Ishikawa (cell line): ENCODE results near the gene HSF4.

ENCODE experiments used
- CEBPB ChIP-seq: IDR thresholded peaks from 2 replicates; pipeline ENCODE4 v1.6.1; 2012
- CREB1 ChIP-seq: IDR thresholded peaks from 2 replicates; pipeline ENCODE4 v1.6.1; 2012; ENCODE audit warnings: low read depth
- EGR1 ChIP-seq: IDR thresholded peaks from 2 replicates; pipeline ENCODE4 v1.6.1; 2012
- EP300 ChIP-seq: IDR thresholded peaks from 2 replicates; pipeline ENCODE4 v1.6.1; 2012; ENCODE audit warnings: borderline replicate concordance
- FOXM1 ChIP-seq: IDR thresholded peaks from 2 replicates; pipeline ENCODE4 v1.6.1; 2012; ENCODE audit warnings: low read depth, borderline replicate concordance
- NFIC ChIP-seq: IDR thresholded peaks from 2 replicates; pipeline ENCODE4 v1.6.1; 2012
- RAD21 ChIP-seq: IDR thresholded peaks from 2 replicates; pipeline ENCODE4 v1.6.1; 2012; ENCODE audit warnings: low read depth
- TAF1 ChIP-seq: IDR thresholded peaks from 2 replicates; pipeline ENCODE4 v1.6.1; 2012; ENCODE audit warnings: low read depth, mild to moderate bottlenecking
- TCF12 ChIP-seq: IDR thresholded peaks from 2 replicates; pipeline ENCODE4 v1.6.1; 2012; ENCODE audit warnings: low read depth
- TEAD4 ChIP-seq: IDR thresholded peaks from 2 replicates; pipeline ENCODE4 v1.6.1; 2012
- YY1 ChIP-seq: IDR thresholded peaks from 2 replicates; pipeline ENCODE4 v1.6.1; 2012; ENCODE audit warnings: low read depth
- ZBTB7A ChIP-seq: IDR thresholded peaks from 2 replicates; pipeline ENCODE4 v1.6.1; 2012; ENCODE audit warnings: low read depth
- TF ChIP-seq, protein P1 (sequence below): IDR thresholded peaks from 2 replicates; pipeline ENCODE4 v1.6.1; 2012
- TF ChIP-seq, protein P2 (sequence below): IDR thresholded peaks from 2 replicates; pipeline ENCODE4 v1.6.1; 2012; ENCODE audit warnings: low read depth, mild to moderate bottlenecking
- TF ChIP-seq, protein P3 (sequence below): IDR thresholded peaks from 2 replicates; pipeline ENCODE4 v1.6.1; 2012

HSF4 gene

DNA sequence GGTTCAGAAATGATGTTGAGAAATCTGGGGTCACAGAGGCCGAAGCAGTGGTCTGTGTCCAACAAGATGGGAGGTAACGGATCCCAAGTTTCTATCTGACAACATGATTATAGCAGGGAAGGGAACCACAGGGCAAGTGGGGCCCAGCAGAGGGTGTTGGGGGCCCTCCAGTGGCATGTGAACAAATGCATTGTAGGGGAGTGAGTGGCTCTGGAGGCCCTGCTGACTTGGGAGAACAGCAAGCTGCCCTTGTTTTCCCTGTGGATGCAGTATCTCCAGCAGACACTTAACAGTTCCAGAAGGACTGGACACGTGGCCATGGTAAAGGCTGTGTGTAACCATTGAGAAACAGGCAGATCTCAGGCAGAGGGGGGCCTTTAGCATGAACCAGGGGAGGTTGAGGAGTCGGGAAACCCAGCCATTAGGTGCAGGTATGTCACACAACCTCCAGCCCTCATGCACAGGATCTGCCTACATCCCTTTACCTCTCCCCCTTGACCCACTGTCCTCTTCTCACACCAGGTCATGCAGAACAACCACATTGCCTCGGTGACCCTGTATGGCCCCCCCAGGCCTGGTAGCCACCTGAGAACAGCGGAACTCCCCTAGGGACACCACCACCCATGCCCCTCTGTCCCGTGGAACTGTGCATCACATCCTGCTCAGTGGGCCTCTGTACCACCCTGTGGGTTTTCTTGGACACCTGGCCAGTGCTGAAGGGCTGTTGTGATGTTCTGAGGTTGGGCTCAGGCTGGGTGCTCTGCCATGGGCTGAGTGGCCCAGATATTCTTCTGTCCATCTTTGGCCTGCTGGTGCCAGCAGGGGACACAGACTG is 17.8 kb upstream of the HSF4 start:
- TF ChIP-seq RAD21 (no peak; the same call in 1 of the 2 replicates), YY1 (no peak), CEBPB (no peak), TCF12 (no peak), EP300 (no peak), TAF1 (no peak), TEAD4 (no peak), ZBTB7A (no peak), FOXM1 (no peak), NFIC (no peak), CREB1 (no peak), EGR1 (no peak)
- TF ChIP-seq, protein P1, sequence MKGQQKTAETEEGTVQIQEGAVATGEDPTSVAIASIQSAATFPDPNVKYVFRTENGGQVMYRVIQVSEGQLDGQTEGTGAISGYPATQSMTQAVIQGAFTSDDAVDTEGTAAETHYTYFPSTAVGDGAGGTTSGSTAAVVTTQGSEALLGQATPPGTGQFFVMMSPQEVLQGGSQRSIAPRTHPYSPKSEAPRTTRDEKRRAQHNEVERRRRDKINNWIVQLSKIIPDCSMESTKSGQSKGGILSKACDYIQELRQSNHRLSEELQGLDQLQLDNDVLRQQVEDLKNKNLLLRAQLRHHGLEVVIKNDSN, result no peak
- TF ChIP-seq, protein P2, sequence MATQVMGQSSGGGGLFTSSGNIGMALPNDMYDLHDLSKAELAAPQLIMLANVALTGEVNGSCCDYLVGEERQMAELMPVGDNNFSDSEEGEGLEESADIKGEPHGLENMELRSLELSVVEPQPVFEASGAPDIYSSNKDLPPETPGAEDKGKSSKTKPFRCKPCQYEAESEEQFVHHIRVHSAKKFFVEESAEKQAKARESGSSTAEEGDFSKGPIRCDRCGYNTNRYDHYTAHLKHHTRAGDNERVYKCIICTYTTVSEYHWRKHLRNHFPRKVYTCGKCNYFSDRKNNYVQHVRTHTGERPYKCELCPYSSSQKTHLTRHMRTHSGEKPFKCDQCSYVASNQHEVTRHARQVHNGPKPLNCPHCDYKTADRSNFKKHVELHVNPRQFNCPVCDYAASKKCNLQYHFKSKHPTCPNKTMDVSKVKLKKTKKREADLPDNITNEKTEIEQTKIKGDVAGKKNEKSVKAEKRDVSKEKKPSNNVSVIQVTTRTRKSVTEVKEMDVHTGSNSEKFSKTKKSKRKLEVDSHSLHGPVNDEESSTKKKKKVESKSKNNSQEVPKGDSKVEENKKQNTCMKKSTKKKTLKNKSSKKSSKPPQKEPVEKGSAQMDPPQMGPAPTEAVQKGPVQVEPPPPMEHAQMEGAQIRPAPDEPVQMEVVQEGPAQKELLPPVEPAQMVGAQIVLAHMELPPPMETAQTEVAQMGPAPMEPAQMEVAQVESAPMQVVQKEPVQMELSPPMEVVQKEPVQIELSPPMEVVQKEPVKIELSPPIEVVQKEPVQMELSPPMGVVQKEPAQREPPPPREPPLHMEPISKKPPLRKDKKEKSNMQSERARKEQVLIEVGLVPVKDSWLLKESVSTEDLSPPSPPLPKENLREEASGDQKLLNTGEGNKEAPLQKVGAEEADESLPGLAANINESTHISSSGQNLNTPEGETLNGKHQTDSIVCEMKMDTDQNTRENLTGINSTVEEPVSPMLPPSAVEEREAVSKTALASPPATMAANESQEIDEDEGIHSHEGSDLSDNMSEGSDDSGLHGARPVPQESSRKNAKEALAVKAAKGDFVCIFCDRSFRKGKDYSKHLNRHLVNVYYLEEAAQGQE, result no peak
- TF ChIP-seq, protein P3, sequence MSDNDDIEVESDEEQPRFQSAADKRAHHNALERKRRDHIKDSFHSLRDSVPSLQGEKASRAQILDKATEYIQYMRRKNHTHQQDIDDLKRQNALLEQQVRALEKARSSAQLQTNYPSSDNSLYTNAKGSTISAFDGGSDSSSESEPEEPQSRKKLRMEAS, result no peak

DNA sequence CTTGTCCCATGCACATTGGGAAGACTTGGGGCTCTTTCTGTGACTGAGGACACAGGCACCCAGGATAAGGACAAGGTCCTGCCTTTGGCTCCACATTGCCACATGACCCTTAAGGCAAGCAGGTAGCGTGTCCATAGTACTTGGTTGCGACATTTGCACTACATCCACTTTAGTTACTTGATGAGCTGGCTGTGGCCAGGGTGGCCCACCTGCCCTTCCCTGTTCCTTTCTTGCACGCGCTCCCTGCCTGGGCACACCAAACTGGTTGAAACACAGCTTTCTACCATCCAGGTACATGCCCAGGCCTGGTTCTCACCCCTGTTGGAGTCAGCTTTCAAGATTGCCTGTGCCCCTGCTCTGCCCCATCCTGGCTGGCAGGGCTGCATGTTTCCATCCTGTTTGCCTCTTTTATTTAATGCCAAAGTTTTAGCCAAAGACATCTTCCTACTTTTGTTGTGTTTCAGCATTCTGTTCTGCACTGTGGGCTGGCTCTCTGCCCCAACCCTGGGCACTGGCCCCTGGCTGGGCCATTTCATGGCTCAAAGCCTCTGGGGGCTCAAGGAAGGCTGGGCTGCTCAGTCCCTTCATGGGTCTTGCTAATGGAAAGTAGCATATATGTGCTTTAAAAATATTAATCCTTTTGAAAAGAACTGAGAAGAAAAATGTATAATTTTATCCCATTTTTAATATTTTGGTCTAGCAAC is 17.0 kb upstream of the HSF4 start:
- no peak for TF ChIP-seq CREB1
- no peak for TF ChIP-seq TCF12
- no peak for TF ChIP-seq EP300
- no peak for TF ChIP-seq FOXM1
- TF ChIP-seq, protein P2, result no peak
- no peak for TF ChIP-seq NFIC
- no peak for TF ChIP-seq YY1

DNA sequence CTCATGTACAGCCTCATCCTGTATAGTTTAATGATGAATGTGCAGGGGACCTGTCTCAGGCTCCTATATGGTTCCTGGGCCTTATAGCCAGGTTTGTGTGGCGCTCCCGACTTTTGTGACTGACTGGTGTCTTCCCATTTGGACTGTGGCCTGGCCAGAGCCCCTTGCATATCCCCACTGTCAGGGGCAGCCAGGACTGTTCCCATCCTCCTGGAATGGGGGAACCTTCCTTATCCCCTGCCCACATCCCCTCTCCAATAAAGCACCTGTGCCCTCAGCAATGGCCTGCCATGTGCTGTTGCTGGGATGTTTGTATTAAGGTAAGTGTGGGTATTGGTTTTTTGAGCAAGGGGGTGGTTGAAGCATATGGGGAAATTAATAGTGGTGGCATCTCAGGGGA is 16.3 kb upstream of the HSF4 start:
- TF ChIP-seq EGR1, result no peak
- TF ChIP-seq, protein P1, result no peak
- no peak for TF ChIP-seq CREB1
- no peak for TF ChIP-seq TCF12
- TF ChIP-seq TEAD4, result no peak
- no peak for TF ChIP-seq RAD21
- TF ChIP-seq EP300, result no peak
- TF ChIP-seq ZBTB7A, result no peak
- no peak for TF ChIP-seq FOXM1
- TF ChIP-seq, protein P3, result no peak
- no peak for TF ChIP-seq YY1
- no peak for TF ChIP-seq CEBPB
- TF ChIP-seq TAF1, result no peak

DNA sequence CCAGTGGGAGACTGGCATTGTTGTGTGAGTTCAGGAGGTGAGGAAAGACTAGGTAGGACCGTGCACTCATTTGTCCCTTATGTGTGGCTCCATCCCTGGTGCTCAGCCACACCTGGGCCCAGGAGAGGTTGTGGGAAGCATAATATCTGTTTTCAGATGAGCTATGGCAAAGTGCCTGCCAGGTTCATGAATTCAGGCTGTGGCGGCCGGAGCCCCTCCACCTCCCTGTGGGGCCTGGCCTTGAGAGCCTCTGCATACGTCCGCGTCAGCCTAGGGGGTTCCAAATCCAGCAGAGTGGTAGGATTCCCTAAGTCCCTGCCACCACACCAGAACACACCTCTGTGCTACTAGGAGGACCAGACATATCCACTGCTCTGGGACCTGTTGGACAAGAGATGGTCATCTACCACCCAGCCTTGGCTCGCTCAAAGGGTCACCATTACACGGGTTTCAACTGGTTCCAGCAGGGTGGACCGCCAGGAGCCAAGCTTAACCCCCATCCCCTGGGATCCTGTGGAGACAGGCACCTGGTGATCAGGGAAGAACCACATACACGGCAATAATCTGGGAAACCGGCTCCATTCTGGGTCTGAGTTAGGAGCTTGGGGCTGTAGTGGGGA is 15.8 kb upstream of the HSF4 start:
- no peak for TF ChIP-seq TCF12
- no peak for TF ChIP-seq CREB1
- no peak for TF ChIP-seq NFIC
- no peak for TF ChIP-seq EP300
- TF ChIP-seq, protein P1, result no peak
- no peak for TF ChIP-seq EGR1
- no peak for TF ChIP-seq TAF1
- TF ChIP-seq, protein P3, result no peak
- no peak for TF ChIP-seq RAD21
- no peak for TF ChIP-seq TEAD4
- TF ChIP-seq ZBTB7A, result no peak
- no peak for TF ChIP-seq YY1
- no peak for TF ChIP-seq FOXM1
